ENCODE results near the gene LMF1.

LMF1 gene

DNA sequence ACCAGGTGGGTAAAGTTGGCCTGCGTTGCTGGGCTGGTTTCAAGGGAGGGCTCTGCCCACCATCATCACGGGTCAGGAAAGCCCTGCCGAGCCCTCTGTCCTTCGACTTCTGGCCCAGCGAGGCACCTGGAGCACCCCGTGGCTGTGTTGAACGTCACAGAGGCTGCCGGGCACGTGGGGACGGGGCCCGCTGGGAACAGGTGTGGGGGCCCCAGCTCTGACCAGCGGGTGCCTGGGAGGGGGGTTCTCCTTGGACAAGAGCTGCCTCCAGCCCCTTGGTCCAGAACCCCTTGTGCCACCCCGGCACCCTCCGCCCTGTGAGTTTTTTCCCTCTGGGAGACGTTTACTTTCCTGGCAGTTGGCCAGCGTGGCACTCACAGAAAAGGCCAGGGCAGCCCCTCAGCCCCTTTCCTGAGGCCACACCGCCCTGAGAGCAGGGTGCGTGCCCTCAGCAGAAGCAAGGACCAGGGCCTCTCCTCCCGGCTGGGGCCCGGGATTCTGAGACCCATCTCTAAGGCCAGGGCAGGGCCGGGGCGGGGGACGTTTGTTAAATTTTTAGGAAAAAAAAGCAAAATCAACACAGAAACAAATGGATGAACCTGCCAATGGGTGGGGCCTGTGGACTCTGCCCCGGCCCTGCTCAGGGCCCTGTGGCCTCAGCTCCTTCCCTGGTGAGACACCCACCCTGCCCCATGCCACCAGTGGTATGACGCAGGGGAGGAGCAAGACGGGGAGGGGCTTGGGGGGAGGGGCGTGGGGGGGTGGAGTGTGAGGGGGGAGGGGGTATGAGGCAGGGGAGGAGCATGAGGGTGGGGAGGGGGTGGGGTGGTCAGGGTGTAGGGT is 139.0 kb downstream of the LMF1 start:
- no peak for DNase-seq (ENCODE audit: low spot score)
- TF ChIP-seq, protein P1, sequence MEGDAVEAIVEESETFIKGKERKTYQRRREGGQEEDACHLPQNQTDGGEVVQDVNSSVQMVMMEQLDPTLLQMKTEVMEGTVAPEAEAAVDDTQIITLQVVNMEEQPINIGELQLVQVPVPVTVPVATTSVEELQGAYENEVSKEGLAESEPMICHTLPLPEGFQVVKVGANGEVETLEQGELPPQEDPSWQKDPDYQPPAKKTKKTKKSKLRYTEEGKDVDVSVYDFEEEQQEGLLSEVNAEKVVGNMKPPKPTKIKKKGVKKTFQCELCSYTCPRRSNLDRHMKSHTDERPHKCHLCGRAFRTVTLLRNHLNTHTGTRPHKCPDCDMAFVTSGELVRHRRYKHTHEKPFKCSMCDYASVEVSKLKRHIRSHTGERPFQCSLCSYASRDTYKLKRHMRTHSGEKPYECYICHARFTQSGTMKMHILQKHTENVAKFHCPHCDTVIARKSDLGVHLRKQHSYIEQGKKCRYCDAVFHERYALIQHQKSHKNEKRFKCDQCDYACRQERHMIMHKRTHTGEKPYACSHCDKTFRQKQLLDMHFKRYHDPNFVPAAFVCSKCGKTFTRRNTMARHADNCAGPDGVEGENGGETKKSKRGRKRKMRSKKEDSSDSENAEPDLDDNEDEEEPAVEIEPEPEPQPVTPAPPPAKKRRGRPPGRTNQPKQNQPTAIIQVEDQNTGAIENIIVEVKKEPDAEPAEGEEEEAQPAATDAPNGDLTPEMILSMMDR (IDR thresholded peaks at IDR 0.05; ENCODE audit: extremely low read depth, missing control alignments) = no peak

DNA sequence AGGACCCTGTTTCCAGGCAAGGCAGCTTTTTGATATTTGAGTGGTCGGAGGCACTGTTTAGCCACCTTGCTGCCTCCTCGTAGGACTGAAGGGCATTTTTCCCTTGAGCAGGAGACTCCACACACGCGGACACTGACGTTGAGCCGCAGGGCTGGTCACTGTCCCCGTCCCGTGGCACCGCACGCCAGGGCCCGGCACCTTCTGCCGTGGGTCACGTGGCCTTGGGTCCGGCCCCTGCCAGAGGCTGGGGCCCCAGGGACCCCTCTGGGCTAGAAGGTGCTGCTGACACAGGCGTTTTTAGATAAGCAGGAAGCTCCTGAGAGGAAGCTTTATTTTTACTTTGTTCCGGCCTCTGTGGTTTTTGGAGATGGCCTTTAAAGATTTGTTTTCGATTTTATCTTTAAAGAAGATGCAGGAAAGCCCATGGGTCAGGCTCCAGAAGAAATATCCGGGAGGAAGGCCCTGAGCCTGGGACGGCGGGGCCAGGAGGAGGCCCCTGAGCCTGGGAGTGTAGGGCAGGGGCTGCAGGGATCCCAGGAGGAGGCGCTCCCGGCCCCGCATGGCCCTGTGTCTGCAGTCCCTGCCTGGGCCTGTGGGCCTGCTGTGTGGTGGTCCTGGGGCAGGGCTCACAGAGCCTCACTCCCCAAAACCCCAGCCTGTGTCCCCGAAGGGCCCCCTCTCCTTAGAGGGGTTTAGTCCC is 139.8 kb downstream of the LMF1 start:
- TF ChIP-seq, protein P1 (IDR thresholded peaks at IDR 0.05; ENCODE audit: extremely low read depth, missing control alignments) = no peak
- no peak for DNase-seq (ENCODE audit: low spot score)

DNA sequence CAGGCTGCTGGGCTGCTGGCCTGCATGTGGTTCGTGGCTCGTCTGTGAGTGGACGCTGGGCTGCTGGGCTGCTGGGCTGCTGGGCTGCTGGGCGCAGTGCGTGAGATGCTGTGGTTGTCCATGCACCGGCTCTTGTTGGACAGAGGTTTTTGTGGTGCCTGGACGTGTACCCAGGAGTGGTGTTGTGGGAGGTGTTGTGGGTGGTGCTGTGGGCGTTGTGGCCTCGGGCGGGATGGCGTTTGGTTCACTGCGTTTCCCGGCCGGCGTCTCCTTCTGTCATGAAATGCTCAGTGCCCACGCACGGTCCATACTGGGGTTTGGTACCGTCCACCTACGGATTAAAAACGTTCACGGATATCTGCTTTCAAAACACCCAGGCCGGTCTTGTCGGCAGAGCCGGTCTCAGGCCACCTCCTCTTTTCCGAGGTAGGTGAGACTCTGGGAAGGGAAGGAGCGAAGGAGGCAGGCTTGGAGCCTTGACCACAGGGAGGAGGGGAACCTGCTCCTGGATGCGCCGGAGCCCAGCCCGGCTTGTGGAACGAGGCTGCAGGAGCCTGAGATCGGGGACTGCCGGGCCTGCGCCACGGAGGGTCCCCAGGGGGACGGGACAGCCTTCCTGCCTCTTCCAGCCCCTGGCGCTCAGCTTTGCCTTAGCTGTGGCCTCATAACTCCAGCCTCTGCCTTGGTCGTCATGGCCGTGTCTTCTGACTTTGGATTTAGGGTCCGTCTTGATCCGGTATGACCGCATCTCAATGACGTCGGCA is 140.5 kb downstream of the LMF1 start:
- TF ChIP-seq, protein P1 (IDR thresholded peaks at IDR 0.05; ENCODE audit: extremely low read depth, missing control alignments) = no peak
- no peak for DNase-seq (ENCODE audit: low spot score)

DNA sequence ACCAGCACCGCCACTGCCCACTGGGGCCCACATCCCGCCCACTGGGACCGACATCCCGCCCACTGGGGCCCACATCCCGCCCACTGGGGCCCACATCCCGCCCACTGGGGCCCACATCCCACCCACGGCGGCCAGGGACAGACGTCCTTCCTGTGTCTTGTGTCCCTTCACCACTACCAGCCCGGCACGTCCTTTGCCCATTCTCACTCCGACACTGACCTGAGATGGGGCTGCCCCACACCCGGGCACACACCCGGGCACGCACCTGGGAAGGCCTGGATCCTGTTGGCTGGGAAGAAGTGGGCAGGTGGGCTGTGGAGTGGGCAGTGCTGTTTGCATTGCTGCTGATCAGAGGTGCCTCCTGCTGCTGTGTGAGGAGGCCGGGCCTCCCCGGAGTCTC is 141.9 kb downstream of the LMF1 start:
- no peak for DNase-seq (ENCODE audit: low spot score)
- TF ChIP-seq, protein P1 (IDR thresholded peaks at IDR 0.05; ENCODE audit: extremely low read depth, missing control alignments) = no peak

DNA sequence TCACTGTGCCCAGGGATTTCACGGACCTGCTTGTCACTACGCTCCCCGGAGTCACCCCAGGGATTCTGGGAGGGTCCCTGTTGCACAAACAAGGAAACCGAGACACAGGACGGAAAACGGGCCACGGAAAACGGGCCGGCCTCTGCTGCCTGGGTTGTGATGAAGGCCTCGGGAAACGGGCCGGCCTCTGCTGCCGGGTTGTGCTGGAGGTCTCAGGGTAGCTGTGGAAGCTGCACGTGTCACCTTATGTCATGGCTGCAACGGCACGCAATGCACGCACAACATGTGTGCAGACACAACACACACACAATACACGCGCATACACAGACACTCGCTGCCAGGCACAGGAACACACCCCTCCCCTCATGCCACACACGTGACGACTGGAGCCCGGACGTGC is 143.3 kb downstream of the LMF1 start:
- TF ChIP-seq, protein P1 (IDR thresholded peaks at IDR 0.05; ENCODE audit: extremely low read depth, missing control alignments) = no peak

DNA sequence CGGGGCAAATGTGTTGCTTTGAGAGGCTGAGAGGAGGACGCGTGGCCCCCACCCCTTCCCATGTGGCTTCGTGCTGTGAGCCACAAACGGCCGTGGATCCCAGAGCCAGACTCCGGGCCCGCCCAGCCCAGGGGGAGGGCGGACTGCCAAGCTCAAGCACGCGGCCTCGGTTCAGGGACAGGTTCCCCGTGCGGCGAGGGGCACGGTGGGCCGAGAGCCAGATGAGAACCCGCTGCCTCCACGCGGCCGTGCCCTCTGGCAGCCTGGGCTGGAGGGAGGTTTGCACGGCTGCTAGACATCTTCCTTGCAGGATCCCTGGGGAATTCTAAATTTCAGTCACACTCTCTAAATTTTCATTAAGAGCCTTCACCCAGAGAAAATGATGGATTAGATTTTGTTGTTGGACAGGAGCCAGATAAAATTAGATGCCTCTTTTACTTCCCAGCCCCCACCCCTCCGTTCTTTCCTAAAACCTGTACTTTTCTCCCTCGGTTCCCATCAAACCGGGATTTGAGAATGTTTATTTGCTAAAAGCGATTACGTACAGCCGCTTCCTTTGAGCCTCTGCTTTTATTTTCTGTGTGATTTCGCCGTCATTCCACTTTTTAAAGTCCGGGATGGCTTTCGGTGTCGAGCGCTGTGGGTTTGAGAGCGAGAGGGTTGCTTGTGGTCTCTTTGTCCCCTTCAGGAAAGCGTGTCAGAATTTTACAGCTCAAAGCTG is 145.3 kb downstream of the LMF1 start:
- TF ChIP-seq, protein P1 (IDR thresholded peaks at IDR 0.05; ENCODE audit: extremely low read depth, missing control alignments) = no peak
- no peak for DNase-seq (ENCODE audit: low spot score)

More for the DNA sequence above, 143.3 kb downstream of the LMF1 start:
- no peak for DNase-seq (ENCODE audit: low spot score)
